Fibroblast of the aortic adventitia (primary cell): ENCODE measurements around the gene PLXNC1. TPM values are rescaled to one million over a fixed set of nuclear protein-coding genes. Genes with fewer than 3 reads are reported as not detected.

Source experiments
- DNase-seq: peaks from one replicate; pipeline ENCODE4 v3.0.0-alpha.2; 2010; ENCODE audit warnings: low read depth
- H3K4me3 ChIP-seq: 2 replicates; pipeline ENCODE4 v1.5.1; 2011; ENCODE audit warnings: low read depth, mild to moderate bottlenecking, control low read depth, low read length, moderate library complexity
- CTCF ChIP-seq: IDR thresholded peaks from 2 replicates; pipeline ENCODE4 v1.5.1; 2011; ENCODE audit warnings: mild to moderate bottlenecking, low read length, control low read depth, inconsistent platforms; ENCODE audit not compliant: insufficient read depth
- total RNA-seq: library from RNA; depleted of rRNA; stranded (reverse); fragments of >200 nt; gene quantifications from 2 replicates; pipeline ENCODE4 v1.2.3, GENCODE V29; 2012; ENCODE audit warnings: low replicate concordance

Gene PLXNC1
- total RNA-seq, 1 donor: 4.3 TPM

GRCh38 chr12:94192506-94192905 is 44.1 kb downstream of the PLXNC1 start:
- no peak for DNase-seq
- no peak overlapping the region for H3K4me3 ChIP-seq
- no peak for TF ChIP-seq CTCF

- no peak overlapping the region for H3K4me3 ChIP-seq
- TF ChIP-seq CTCF: no peak
- DNase-seq: no peak
Observed at GRCh38 chr12:94193168-94193567, 44.8 kb downstream of the PLXNC1 start.

- peak; percentile 0 for TF ChIP-seq CTCF
- DNase-seq: no peak
- no peak overlapping the region for H3K4me3 ChIP-seq
Observed at GRCh38 chr12:94195483-94195882, 47.1 kb downstream of the PLXNC1 start.

GRCh38 chr12:94198469-94198868 is 50.1 kb downstream of the PLXNC1 start:
- H3K4me3 ChIP-seq: no peak overlapping the region
- DNase-seq: no peak
- no peak for TF ChIP-seq CTCF

- TF ChIP-seq CTCF: no peak
- no peak overlapping the region for H3K4me3 ChIP-seq
- DNase-seq: no peak
Observed at GRCh38 chr12:94198872-94199271, 50.5 kb downstream of the PLXNC1 start.

- DNase-seq: no peak
- no peak for TF ChIP-seq CTCF
- no peak overlapping the region for H3K4me3 ChIP-seq
Observed at GRCh38 chr12:94200069-94200468, 51.7 kb downstream of the PLXNC1 start.

- no peak overlapping the region for H3K4me3 ChIP-seq
- no peak for DNase-seq
- TF ChIP-seq CTCF: no peak
Observed at GRCh38 chr12:94200695-94201094, 52.3 kb downstream of the PLXNC1 start.
